Heart left ventricle (tissue), 16 donors: ENCODE measurements around the gene SCAMP5. TPM values are rescaled to one million over a fixed set of nuclear protein-coding genes. Genes with fewer than 3 reads are reported as not detected.

Experiments
- ATAC-seq, 4 donors: fragments of 200-7000 bp; cut with Tn5 transposase; one replicate each; pipeline ENCODE4 v1.9.1; 2020 to 2022; ENCODE audit warnings: moderate library complexity in 4 of 4, mild to moderate bottlenecking in 3 of 4, moderate number of reproducible peaks in 1 of 4
- DNase-seq, 5 donors: peaks; one replicate each; pipeline ENCODE4 v3.0.0-alpha.2; 2020
- H3K27ac ChIP-seq, 12 donors: fragments of 200-600 bp; sonication (generic) in 4 of 12; one replicate each; pipeline versions ENCODE4 v1.5.0 to v1.8.0; 2016 to 2022; ENCODE audit warnings: mild to moderate bottlenecking in 2 of 12
- H3K27me3 ChIP-seq, 9 donors: fragments of 200-600 bp; sonication (generic) in 2 of 9; one replicate each; pipeline versions ENCODE4 v1.5.1 to v1.8.0; 2016 to 2022; ENCODE audit warnings: mild to moderate bottlenecking in 3 of 9
- H3K36me3 ChIP-seq, 9 donors: fragments of 200-600 bp; sonication (generic) in 2 of 9; one replicate each; pipeline versions ENCODE4 v1.5.0 to v1.8.0; 2018 to 2022; ENCODE audit warnings: mild to moderate bottlenecking in 2 of 9
- H3K4me1 ChIP-seq, 12 donors: fragments of 200-600 bp; sonication (generic) in 4 of 12; one replicate each; pipeline versions ENCODE4 v1.5.0 to v1.8.0; 2016 to 2022; ENCODE audit warnings: mild to moderate bottlenecking in 3 of 12
- H3K4me3 ChIP-seq, 12 donors: fragments of 200-600 bp; sonication (generic) in 4 of 12; one replicate each; pipeline versions ENCODE4 v1.5.0 to v1.8.0; 2017 to 2022; ENCODE audit warnings: mild to moderate bottlenecking in 9 of 12, moderate library complexity in 4 of 12
- H3K9me3 ChIP-seq, 12 donors: fragments of 200-600 bp; sonication (generic) in 4 of 12; one replicate each; pipeline versions ENCODE4 v1.5.0 to v1.8.0; 2016 to 2022; ENCODE audit warnings: mild to moderate bottlenecking in 1 of 12
- POLR2A ChIP-seq, 2 donors: fragments of 450-650 bp; IDR thresholded peaks; one replicate each; pipeline ENCODE4 v1.6.1; 2017; ENCODE audit warnings: antibody characterized with exemption in 2 of 2, mild to moderate bottlenecking in 2 of 2, moderate library complexity in 2 of 2
- WGBS, 4 donors: extraction: QIAGEN DNeasy Blood & Tissue Kit in 2 of 4; methylation state at CpG; one replicate each; pipeline versions ENCODE4 v1.1.5 to v1.1.7; 2013 to 2018; 5-methylcytosine and 5-hydroxymethylcytosine counted together
- intact Hi-C, 10 donors: fragments of 100-400 bp; cut with DNase I; formaldehyde crosslinking; loops; one replicate each; pipeline versions ENCODE4 v1.11.1 to v1.14.2; 2022
- polyA plus RNA-seq, 2 donors: library from polyadenylated mRNA; stranded (reverse); fragments of 200-250 nt; gene quantifications; one replicate each; pipeline ENCODE4 v1.2.3, GENCODE V29; 2013
- total RNA-seq, 9 donors: library from RNA; depleted of rRNA in 2 of 9; stranded (reverse); fragments of >200 nt in 2 of 9; fragmentation: NEBNext Ultra II Directional in 3 of 9; extraction: Animal tissue kit (Norgen Biotek cat#: 25700) in 3 of 9; gene quantifications; one replicate each; pipeline versions ENCODE4 v1.1.0 to v1.2.4, GENCODE V29; 2016 to 2023
- TF ChIP-seq, protein P1 (sequence below), 12 donors: fragments of 200-600 bp; sonication (generic) in 4 of 12; IDR thresholded peaks; one replicate each; pipeline versions ENCODE4 v1.5.0 to v1.8.0; 2018 to 2022; ENCODE audit warnings: antibody characterized with exemption in 12 of 12, mild to moderate bottlenecking in 5 of 12
- donor health status: ischemic (EF 13 %, LVEDD 7.1; RV severe dilation, severe dysfunction).
- donor health status: healthy with polysubstance abuse.
- donor health status: DM: no; HTN: yes; CAD: no.
- donor health status: DM: no; HTN: no; CAD: no.
- donor health status: ischemic (EF 25% LVEDD 6.9; RV normal size, moderate dysfunction).
- donor health status: ischemic (EF 25% LVEDD 5.7; RV mildly dilated, moderate dysfunction).
- donor health status: healthy.
- donor health status: DM: yes; HTN: yes; CAD: no.
- donor health status: ischemic (EF 35%, LVEDD 5.7; RV mildly dilated, moderate dysfunction).
- donor health status: nonischemic (EF 11% LVEDD 7.7; RV severe dilation, severe dysfunction).
- donor health status: DM: yes; HTN: yes; CAD: no.
- donor health status: PGD.
- donor health status: ischemic (EF 29% LVEDD 5.4; RV normal size, mild dysfunction).
- donor health status: nonischemic (EF 23%, LVEDD 6.1; RV moderate dilation, normal function).

The SCAMP5 gene
- total and polyA plus RNA-seq, 11 donors: 0.91 to 7.4 (median 4.2) TPM

DNA sequence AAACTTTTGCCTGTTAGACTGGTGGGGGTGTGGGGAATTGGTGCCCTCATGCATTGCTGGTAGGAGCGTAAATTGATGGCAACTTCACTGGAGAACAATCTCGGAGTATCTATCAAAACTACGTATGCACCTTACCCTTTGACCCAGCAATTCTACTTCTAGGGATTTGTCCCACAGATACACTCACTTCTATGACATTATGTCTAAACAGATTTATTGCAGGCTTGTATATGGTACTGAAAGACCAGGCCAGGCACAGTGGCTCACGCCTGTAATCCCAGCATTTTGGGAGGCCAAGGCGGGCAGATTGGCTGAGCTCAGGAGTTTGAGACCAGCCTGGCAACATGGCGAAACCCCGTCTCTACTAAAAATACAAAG is 58.4 kb downstream of the SCAMP5 start:
- Histone ChIP-seq H3K36me3 (no peaks in the 10 kb centered on the region), H3K27ac (peak overlapping the region in 2 of 12 donors; percentile 46 to 51), H3K27me3 (no peaks in the 10 kb centered on the region), H3K4me3 (no peak overlapping the region), H3K9me3 (no peaks in the 10 kb centered on the region), H3K4me1 (peaks cover 12 to 73% (median 47%) of the 10 kb centered on the region in 12 donors)
- intact Hi-C loops: loop anchor here in 1 of 10 donors (5.0 kb wide), 1 partner anchor 34 kb away; no protein-coding TSS in a partner anchor
- ATAC-seq (no peak), DNase-seq (no peak)
- TF ChIP-seq, protein P1, sequence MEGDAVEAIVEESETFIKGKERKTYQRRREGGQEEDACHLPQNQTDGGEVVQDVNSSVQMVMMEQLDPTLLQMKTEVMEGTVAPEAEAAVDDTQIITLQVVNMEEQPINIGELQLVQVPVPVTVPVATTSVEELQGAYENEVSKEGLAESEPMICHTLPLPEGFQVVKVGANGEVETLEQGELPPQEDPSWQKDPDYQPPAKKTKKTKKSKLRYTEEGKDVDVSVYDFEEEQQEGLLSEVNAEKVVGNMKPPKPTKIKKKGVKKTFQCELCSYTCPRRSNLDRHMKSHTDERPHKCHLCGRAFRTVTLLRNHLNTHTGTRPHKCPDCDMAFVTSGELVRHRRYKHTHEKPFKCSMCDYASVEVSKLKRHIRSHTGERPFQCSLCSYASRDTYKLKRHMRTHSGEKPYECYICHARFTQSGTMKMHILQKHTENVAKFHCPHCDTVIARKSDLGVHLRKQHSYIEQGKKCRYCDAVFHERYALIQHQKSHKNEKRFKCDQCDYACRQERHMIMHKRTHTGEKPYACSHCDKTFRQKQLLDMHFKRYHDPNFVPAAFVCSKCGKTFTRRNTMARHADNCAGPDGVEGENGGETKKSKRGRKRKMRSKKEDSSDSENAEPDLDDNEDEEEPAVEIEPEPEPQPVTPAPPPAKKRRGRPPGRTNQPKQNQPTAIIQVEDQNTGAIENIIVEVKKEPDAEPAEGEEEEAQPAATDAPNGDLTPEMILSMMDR (IDR thresholded peaks at IDR 0.05): no peak
- no peak for TF ChIP-seq POLR2A (IDR thresholded peaks at IDR 0.05)
- WGBS, 4 donors: 95 to 98% (median 96%) methylated on average over 7 of the region's 7 CpGs

DNA sequence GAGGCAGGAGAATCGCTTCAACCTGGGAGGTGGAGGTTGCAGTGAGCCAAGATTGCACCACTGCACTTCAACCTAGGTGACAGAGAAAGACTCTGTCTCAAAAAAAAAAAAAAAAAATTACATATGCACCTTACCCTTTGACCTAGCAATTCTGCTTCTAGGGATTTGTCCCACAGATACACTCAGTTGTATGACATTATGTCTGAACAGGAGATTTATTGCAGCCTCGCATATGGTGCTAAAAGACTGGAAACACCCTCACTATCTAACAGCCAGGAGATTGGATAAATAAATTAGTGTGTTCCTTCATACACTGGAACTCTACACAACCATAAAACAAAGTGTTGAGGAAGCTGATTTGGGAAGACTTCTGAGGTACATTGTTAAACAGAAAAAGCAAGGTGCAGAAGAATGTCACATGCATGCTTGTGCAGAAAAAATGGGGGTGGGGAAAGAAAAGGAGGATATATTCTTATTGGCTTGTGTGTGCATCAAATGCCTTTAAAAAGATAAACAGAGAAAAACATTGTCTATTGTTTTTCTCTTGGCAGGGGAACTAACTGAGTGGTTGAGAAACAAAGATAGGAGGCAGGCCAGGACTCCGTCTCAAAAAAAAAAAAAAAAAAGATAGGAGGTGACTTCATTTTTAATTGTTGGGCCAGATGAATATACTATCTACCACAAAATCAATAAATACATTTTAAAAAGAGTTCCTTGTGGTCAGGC is 59.0 kb downstream of the SCAMP5 start:
- H3K27me3 ChIP-seq: no peaks in the 10 kb centered on the region
- H3K27ac ChIP-seq: peak overlapping the region in 7 of 12 donors; percentile 27 to 76 (median 51)
- no peak overlapping the region for H3K4me3 ChIP-seq
- H3K4me1 ChIP-seq: peaks cover 6 to 67% (median 41%) of the 10 kb centered on the region in 12 donors
- ATAC-seq (peak in 1 of 4 donors; percentile 54), DNase-seq (no peak)
- no peak for TF ChIP-seq POLR2A (IDR thresholded peaks at IDR 0.05)
- TF ChIP-seq, protein P1 (IDR thresholded peaks at IDR 0.05): peak in 1 of 12 donors; percentile 26
- intact Hi-C loops: loop anchor here in 1 of 10 donors (5.0 kb wide), 1 partner anchor 33 kb away; no protein-coding TSS in a partner anchor
- H3K9me3 ChIP-seq: no peaks in the 10 kb centered on the region
- H3K36me3 ChIP-seq: no peaks in the 10 kb centered on the region
- 43 to 55% (median 53%) methylated on average over 3 of the region's 3 CpGs for WGBS, 4 donors

DNA sequence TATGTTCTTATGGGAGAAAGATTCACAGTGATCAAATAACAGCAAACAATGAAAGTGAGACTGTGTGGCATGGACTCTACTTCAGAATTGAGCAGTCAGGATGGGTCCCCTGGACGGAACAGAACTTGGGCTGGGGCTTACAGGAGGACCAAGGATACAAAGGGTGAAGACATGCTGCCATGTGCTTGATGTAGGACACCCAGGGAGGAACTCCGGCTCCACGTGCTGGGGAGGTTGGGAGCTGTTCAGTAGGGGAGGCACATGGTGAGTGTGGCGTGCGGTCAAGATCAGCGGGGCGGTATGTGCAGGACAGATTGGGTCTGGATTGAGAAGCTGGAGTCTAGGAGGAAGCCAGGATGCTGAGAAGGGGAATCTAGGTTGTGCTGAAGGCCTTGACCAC is 60.7 kb downstream of the SCAMP5 start:
- intact Hi-C loops: no loop called here
- no peaks in the 10 kb centered on the region for H3K36me3 ChIP-seq
- H3K4me3 ChIP-seq: no peak overlapping the region
- WGBS, 4 donors: 85 to 93% (median 91%) methylated on average over 7 of the region's 7 CpGs
- no peak for ATAC-seq
- peaks cover 0 to 52% (median 28%) of the 10 kb centered on the region in 12 donors for H3K4me1 ChIP-seq
- TF ChIP-seq, protein P1 (IDR thresholded peaks at IDR 0.05): no peak
- no peak for TF ChIP-seq POLR2A (IDR thresholded peaks at IDR 0.05)
- H3K27me3 ChIP-seq: no peaks in the 10 kb centered on the region
- H3K9me3 ChIP-seq: no peaks in the 10 kb centered on the region
- no peak for DNase-seq
- H3K27ac ChIP-seq: no peak overlapping the region

DNA sequence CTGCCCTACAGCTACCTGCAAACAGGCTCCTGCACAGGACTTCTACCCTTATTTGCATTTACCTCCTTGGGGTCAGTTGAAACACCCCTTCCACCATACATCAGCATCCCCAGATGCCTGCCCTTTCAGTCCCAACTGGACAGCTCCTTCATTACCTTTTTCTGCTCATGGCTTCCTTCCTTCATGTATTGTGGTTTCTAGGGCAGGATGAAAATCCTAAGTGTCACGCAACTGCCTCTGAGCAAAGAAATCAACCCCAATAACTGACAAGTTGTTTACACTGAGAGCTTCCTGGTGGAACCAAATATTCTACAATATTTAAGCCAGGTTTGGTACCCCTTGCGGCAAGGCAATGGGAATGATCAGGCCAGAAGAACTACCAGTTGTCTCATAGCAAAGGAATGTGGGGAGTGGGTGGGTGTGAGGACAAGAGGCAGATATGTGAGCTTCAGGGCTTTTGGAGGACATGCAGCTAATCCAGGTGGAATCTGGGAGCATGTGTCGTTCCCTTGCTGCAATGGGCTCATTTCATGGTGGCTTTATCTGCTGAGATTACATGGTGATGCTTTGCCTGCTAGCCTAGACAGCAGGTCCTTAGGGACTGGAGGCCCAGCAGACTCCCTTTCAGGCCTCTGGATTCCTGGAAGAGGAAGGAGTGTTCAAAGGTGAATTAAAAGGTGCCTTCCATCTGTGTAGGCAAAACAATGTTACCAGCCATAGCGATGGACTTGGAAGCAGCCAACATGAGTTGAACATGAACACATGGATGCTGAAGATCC is 63.0 kb downstream of the SCAMP5 start:
- intact Hi-C loops: no loop called here
- peaks cover 0 to 49% (median 23%) of the 10 kb centered on the region in 12 donors for H3K4me1 ChIP-seq

More for the DNA sequence above, 63.0 kb downstream of the SCAMP5 start:
- DNase-seq (no peak), ATAC-seq (no peak)
- 85 to 95% (median 94%) methylated on average over 4 of the region's 4 CpGs for WGBS, 4 donors
- no peaks in the 10 kb centered on the region for H3K27me3 ChIP-seq
- H3K4me3 ChIP-seq: no peak overlapping the region
- no peaks in the 10 kb centered on the region for H3K9me3 ChIP-seq
- H3K27ac ChIP-seq: peak overlapping the region in 7 of 12 donors; percentile 2 to 70 (median 44)
- TF ChIP-seq, protein P1 (IDR thresholded peaks at IDR 0.05): no peak
- TF ChIP-seq POLR2A (IDR thresholded peaks at IDR 0.05): no peak
- H3K36me3 ChIP-seq: no peaks in the 10 kb centered on the region
